Stimulated activated naive B cell treated with anti-CD40 and anti-IgM and Interleukin-4, amounts not matched to agents 10 μg/mL and 1 μg/mL and 100 μg/mL, for 72 hours (primary cell): ENCODE data around the gene SGSH.

Source experiments
- ATAC-seq, 2 donors: fragments of 150-1000 bp; cut with Tn5 transposase; replicated peaks; 2 replicates each; pipeline ENCODE4 v1.10.0; 2021; ENCODE audit warnings: moderate library complexity in 1 of 2
- DNase-seq: peaks from one replicate; pipeline ENCODE4 v3.0.0; 2021
- H3K27ac Mint-ChIP-seq: one replicate; pipeline ENCODE4 v1.8.0; 2022; ENCODE audit warnings: mild to moderate bottlenecking, mixed read lengths
- H3K27me3 Mint-ChIP-seq, 2 donors: one replicate each; pipeline ENCODE4 v1.8.0; 2022; ENCODE audit warnings: mixed read lengths in 2 of 2
- H3K36me3 Mint-ChIP-seq, 2 donors: one replicate each; pipeline ENCODE4 v1.8.0; 2022; ENCODE audit warnings: mixed read lengths in 2 of 2, mild to moderate bottlenecking in 1 of 2
- H3K4me1 Mint-ChIP-seq, 2 donors: one replicate each; pipeline ENCODE4 v1.8.0; 2022; ENCODE audit warnings: mixed read lengths in 2 of 2, mild to moderate bottlenecking in 1 of 2
- H3K4me3 Mint-ChIP-seq, 2 donors: one replicate each; pipeline ENCODE4 v1.8.0; 2022; ENCODE audit warnings: mild to moderate bottlenecking in 2 of 2, mixed read lengths in 2 of 2, moderate library complexity in 1 of 2
- H3K9me3 Mint-ChIP-seq, 2 donors: one replicate each; pipeline ENCODE4 v1.8.0; 2022; ENCODE audit warnings: mixed read lengths in 2 of 2, mild to moderate bottlenecking in 1 of 2

The SGSH gene

GRCh38 chr17:80220054-80220735 is at the start of gene SGSH, which contains the start of gene SLC26A11:
SGSH (minus strand) TSS chr17:80220333; CDS start chr17:80220313, 20 bp downstream.
SLC26A11 (plus strand) TSS chr17:80220427; CDS start chr17:80221561, 1,134 bp downstream.
- Mint-ChIP-seq H3K4me1 (peaks cover 25 to 31% of the 10 kb centered on the region in 2 donors), H3K27me3 (peaks cover 5 to 6% of the 10 kb centered on the region in 2 donors), H3K4me3 (peak within 1 kb of the TSS; percentile 96 to 99), H3K27ac (peak within 1 kb of the TSS; percentile 98), H3K36me3 (peaks cover 32 to 41% of the 10 kb centered on the region in 2 donors), H3K9me3 (no peaks in the 10 kb centered on the region)
- DNase-seq (peak; percentile 47), ATAC-seq (peak; percentile 65 to 70)

DNA sequence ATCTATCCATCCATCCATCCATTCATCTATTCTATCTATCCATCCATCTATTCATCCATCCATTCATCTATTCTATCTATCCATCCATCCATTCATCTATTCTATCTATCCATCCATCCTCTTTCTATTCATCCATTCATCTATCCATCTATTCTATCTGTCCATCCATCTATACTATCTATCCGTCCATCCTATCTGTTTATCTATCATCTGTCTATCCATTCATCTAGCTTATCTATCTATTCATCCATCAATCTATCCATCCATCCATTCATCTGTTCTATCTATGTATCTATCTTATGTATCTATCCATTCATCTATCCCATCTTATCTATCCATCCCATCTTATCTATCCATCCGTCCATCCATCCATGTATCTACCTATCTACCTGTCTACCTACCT is 49.3 kb upstream of the SGSH start:
- no peak for DNase-seq
- no peak overlapping the region for H3K4me3 Mint-ChIP-seq
- no peak overlapping the region for H3K27ac Mint-ChIP-seq
- H3K36me3 Mint-ChIP-seq: peaks cover 15 to 28% of the 10 kb centered on the region in 2 donors
- no peaks in the 10 kb centered on the region for H3K27me3 Mint-ChIP-seq
- peaks cover 0 to 1% of the 10 kb centered on the region in 2 donors for H3K9me3 Mint-ChIP-seq
- ATAC-seq: no peak
- peaks cover 14 to 32% of the 10 kb centered on the region in 2 donors for H3K4me1 Mint-ChIP-seq

DNA sequence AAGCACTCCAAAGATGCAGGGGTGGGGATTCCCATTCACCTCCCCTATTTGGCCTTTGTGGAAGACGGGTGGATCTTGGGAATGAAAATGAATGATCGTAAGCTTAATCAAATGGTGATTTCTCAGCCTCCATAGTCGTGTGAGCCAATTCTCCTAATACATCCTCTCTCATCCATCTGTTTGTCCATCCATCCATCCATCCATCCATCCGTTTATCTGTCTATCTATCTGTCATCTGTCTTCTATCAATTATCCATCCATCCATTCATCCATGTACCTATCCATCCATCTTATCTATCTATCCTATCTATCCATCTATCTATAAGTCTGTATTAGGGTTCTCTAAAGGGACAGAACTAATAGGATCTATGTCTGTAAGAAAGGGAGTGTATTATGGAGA is 48.3 kb upstream of the SGSH start:
- Mint-ChIP-seq H3K4me3 (no peak overlapping the region), H3K9me3 (peaks cover 0 to 1% of the 10 kb centered on the region in 2 donors), H3K4me1 (peaks cover 13 to 33% of the 10 kb centered on the region in 2 donors), H3K27ac (no peak overlapping the region), H3K27me3 (no peaks in the 10 kb centered on the region), H3K36me3 (peaks cover 9 to 23% of the 10 kb centered on the region in 2 donors)
- DNase-seq (no peak), ATAC-seq (no peak)

- Mint-ChIP-seq H3K9me3 (peaks cover 0 to 1% of the 10 kb centered on the region in 2 donors), H3K36me3 (peaks cover 7 to 21% of the 10 kb centered on the region in 2 donors), H3K4me1 (peaks cover 18 to 40% of the 10 kb centered on the region in 2 donors), H3K27me3 (no peaks in the 10 kb centered on the region), H3K4me3 (no peak overlapping the region), H3K27ac (no peak overlapping the region)
- DNase-seq (no peak), ATAC-seq (no peak)
These were observed 47.3 kb upstream of the SGSH start for GRCh38 chr17:80267391-80267790.

GRCh38 chr17:80265205-80266068 is 45.3 kb upstream of the SGSH start:
- DNase-seq (no peak), ATAC-seq (no peak)
- Mint-ChIP-seq H3K36me3 (peaks cover 3 to 18% of the 10 kb centered on the region in 2 donors), H3K4me3 (peak overlapping the region; percentile 88 to 96), H3K27ac (no peak overlapping the region), H3K4me1 (peaks cover 27 to 46% of the 10 kb centered on the region in 2 donors), H3K9me3 (no peaks in the 10 kb centered on the region), H3K27me3 (no peaks in the 10 kb centered on the region)

GRCh38 chr17:80264205-80265075 is 44.3 kb upstream of the SGSH start:
- Mint-ChIP-seq H3K9me3 (no peaks in the 10 kb centered on the region), H3K4me1 (peaks cover 29 to 51% of the 10 kb centered on the region in 2 donors), H3K27ac (peak overlapping the region; percentile 97), H3K36me3 (peaks cover 3 to 17% of the 10 kb centered on the region in 2 donors), H3K27me3 (no peaks in the 10 kb centered on the region), H3K4me3 (peak overlapping the region; percentile 88 to 96)
- DNase-seq (no peak), ATAC-seq (no peak)

DNA sequence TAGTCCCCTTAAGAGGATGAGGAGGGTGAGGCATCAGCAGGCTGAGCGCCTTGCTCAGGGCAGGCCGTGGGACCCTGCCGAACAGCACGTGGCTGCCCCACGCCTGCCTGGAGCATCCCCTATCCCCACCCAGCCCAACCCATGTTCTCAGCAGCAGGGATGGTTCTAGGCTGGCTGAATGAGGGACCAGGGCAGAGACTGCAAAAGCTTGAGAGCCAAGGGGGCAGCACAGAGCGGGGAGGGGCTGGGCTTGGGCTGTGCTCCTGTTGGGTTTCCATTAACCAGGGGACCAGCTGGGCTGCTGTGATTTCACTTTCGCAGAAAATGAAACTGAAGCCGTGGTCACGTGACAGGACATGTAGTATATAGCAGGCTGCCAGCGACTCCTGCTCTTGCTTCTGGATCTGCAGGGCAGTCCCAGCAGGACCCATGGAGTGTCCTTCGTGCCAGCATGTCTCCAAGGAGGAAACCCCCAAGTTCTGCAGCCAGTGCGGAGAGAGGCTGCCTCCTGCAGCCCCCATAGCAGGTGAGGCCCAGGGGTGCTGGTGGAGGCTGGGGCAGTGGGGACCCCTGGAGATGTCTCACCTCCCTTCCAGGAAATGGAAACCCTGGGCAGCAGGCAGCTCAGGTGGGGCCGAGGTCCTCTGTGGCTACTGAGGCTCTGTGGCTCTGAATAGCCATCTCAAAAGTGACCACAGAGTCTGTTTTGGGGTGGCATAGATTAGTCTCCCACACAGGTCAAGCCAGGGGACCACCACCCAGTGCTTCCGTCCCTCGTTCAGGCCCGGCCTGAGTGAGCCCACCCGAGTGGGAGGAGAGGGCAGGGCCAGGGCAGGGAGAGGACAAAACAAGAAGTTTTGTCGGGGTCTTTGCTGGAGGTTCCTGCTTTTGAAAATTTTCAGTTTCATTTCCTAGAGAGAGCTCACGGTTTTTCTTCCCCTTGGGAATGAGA is 43.4 kb upstream of the SGSH start:
- Mint-ChIP-seq H3K4me3 (peak overlapping the region; percentile 88 to 96), H3K9me3 (no peaks in the 10 kb centered on the region), H3K4me1 (peaks cover 35 to 60% of the 10 kb centered on the region in 2 donors), H3K36me3 (peaks cover 3 to 17% of the 10 kb centered on the region in 2 donors), H3K27me3 (no peaks in the 10 kb centered on the region), H3K27ac (peak overlapping the region; percentile 97)
- ATAC-seq: peak; percentile 73 to 76
- DNase-seq: peak; percentile 84

DNA sequence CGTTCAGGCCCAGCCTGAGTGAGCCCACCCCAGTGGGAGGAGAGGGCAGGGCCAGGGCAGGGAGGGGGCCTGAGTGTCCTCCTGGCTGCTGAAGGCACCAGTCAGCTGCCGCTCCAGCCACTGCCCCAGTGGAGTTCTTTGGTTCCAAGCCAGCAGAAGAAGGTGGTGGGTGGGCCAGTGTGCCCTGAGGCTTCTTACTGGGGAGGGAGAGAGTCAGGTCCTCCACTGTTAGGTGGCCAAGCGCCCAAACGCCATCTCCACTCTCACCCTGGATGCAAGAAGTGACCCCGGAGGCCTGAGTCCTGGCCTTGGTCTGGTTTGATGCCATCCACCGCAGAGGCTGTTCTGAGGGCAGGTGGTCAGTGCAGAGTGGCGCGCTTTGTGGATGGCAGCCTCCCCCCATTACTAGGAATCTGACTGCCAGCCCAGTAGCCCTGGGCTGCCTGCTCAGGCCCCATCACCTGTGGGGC is 42.7 kb upstream of the SGSH start:
- H3K4me3 Mint-ChIP-seq: peak overlapping the region in 1 of 2 donors; percentile 88
- H3K9me3 Mint-ChIP-seq: no peaks in the 10 kb centered on the region
- H3K36me3 Mint-ChIP-seq: peaks cover 3 to 17% of the 10 kb centered on the region in 2 donors

GRCh38 chr17:80262291-80262690 is 42.2 kb upstream of the SGSH start:
- peak overlapping the region; percentile 97 for H3K27ac Mint-ChIP-seq
- DNase-seq (no peak), ATAC-seq (no peak)
- no peaks in the 10 kb centered on the region for H3K27me3 Mint-ChIP-seq
- peaks cover 3 to 17% of the 10 kb centered on the region in 2 donors for H3K36me3 Mint-ChIP-seq
- H3K9me3 Mint-ChIP-seq: no peaks in the 10 kb centered on the region
- peaks cover 46 to 73% of the 10 kb centered on the region in 2 donors for H3K4me1 Mint-ChIP-seq
- H3K4me3 Mint-ChIP-seq: peak overlapping the region; percentile 88 to 89

More for the DNA sequence above, 42.7 kb upstream of the SGSH start:
- DNase-seq (no peak), ATAC-seq (no peak)
- H3K4me1 Mint-ChIP-seq: peaks cover 42 to 68% of the 10 kb centered on the region in 2 donors
- H3K27me3 Mint-ChIP-seq: no peaks in the 10 kb centered on the region
- peak overlapping the region; percentile 97 for H3K27ac Mint-ChIP-seq

GRCh38 chr17:80261895-80262279 is 41.8 kb upstream of the SGSH start:
- Mint-ChIP-seq H3K9me3 (no peaks in the 10 kb centered on the region), H3K4me3 (peak overlapping the region; percentile 88 to 89), H3K4me1 (peaks cover 46 to 73% of the 10 kb centered on the region in 2 donors), H3K27ac (peak overlapping the region; percentile 97), H3K36me3 (peaks cover 3 to 17% of the 10 kb centered on the region in 2 donors), H3K27me3 (no peaks in the 10 kb centered on the region)
- ATAC-seq (no peak), DNase-seq (no peak)

DNA sequence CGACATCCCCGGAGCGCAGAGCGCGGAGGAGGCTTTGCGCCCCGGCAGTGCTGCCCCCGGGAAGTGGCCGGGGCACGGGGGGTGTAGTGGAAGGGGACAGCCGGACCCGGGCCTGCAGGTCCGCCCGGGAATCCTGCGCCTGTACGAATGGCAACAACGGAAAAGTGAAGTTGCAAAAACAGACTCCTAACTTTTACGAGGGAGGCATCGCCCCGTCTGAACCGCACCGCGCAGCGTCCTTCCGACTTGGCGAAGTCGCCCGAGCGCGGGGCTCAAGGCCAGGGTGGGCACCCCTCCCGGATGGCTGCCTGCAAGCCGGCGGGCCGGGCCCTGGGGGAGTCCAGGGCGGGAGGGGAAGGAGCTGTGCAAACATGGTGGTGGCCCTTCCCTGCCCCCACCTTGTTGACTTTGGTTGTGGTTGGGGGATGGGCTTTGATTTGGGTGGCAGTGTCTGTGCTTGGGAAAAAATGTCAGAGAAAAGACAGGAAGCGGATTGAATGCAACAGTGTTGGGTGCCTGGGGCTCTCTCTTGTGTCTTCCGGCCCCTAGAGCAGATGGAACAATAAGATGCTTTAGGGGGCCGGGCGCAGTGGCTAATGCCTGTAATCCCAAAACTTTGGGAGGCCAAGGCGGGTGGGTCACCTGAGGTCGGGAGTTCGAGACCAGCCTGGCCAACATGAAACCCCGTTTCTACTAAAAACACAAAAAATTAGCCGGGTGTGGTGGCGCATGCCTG is 41.2 kb upstream of the SGSH start:
- H3K4me1 Mint-ChIP-seq: peaks cover 46 to 73% of the 10 kb centered on the region in 2 donors
- no peak for DNase-seq
- peak overlapping the region; percentile 97 for H3K27ac Mint-ChIP-seq
- ATAC-seq: peak; percentile 6 to 7
- H3K9me3 Mint-ChIP-seq: no peaks in the 10 kb centered on the region
- H3K27me3 Mint-ChIP-seq: no peaks in the 10 kb centered on the region
- peaks cover 3 to 17% of the 10 kb centered on the region in 2 donors for H3K36me3 Mint-ChIP-seq
- H3K4me3 Mint-ChIP-seq: peak overlapping the region; percentile 88 to 89

DNA sequence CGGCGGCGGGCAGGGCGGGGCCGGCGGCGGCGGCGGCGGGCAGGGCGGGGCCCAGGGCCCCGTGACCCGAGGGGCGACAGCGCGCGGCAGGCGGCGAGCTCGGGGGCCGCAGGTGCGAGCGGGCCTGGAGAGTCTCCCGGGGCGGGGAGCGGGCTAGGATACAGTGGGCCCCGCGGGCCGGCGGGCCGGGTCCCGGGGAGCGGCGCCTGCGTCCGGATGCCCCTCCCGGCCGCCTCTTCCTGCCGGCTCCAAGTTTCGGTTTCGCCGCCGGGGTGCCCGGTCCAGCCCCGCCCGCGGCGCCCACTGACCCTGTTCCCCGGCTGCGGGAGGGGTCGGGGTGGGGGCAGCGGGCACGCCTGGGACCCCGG is 40.6 kb upstream of the SGSH start, which contains the start of gene RNF213:
Gene RNF213 (plus strand): TSS at position 62 of the 368 bp plus-strand sequence. CDS start 2,830 bp downstream, outside the sequence.
- H3K27ac Mint-ChIP-seq: peak within 1 kb of the TSS; percentile 97
- DNase-seq (peak; percentile 40), ATAC-seq (peak; percentile 49 to 61)
- H3K9me3 Mint-ChIP-seq: no peaks in the 10 kb centered on the region
- peaks cover 45 to 72% of the 10 kb centered on the region in 2 donors for H3K4me1 Mint-ChIP-seq
- H3K4me3 Mint-ChIP-seq: peak within 1 kb of the TSS; percentile 88 to 98
- H3K27me3 Mint-ChIP-seq: no peaks in the 10 kb centered on the region
- peaks cover 3 to 14% of the 10 kb centered on the region in 2 donors for H3K36me3 Mint-ChIP-seq
